ENCODE data around the gene LMOD3. TPM values are rescaled to one million over a fixed set of nuclear protein-coding genes. Genes with fewer than 3 reads are reported as not detected.

LMOD3 gene
- total RNA-seq, 1 donor from 2014 or later, result 0.10 TPM

GRCh38 chr3:69065318-69065964 is 57.0 kb downstream of the LMOD3 start:
- no peak for DNase-seq (ENCODE audit: low spot score)

- no peak for DNase-seq (ENCODE audit: low spot score)
These were observed 58.8 kb downstream of the LMOD3 start for GRCh38 chr3:69063636-69064035.

- DNase-seq (ENCODE audit: low spot score), result no peak
These were observed 62.7 kb downstream of the LMOD3 start for GRCh38 chr3:69059688-69060087.

- DNase-seq (ENCODE audit: low spot score), result no peak
These were observed 63.5 kb downstream of the LMOD3 start for GRCh38 chr3:69058947-69059224.

- DNase-seq (ENCODE audit: low spot score), result no peak
These were observed 64.0 kb downstream of the LMOD3 start for GRCh38 chr3:69058180-69058946.

Other genes with a start within 250 kb of the LMOD3 start
- not detected for gene TAFA4, start 190.0 kb downstream of the LMOD3 start, total RNA-seq
- gene EOGT, start 108.9 kb downstream of the LMOD3 start, total RNA-seq, result 37.9 TPM
- 32.9 TPM for gene TMF1, start 70.3 kb downstream of the LMOD3 start, total RNA-seq
- gene UBA3, start 42.2 kb downstream of the LMOD3 start, total RNA-seq, result 54.3 TPM
- gene ARL6IP5, start 37.7 kb downstream of the LMOD3 start, total RNA-seq, result 200 TPM